ENCODE data around the gene HSF2.
"Not testable (repeated sequence)": the region's sequence is repeated elsewhere in the genome, so short reads cannot be mapped to it uniquely, and the experiment has no call there.

Gene HSF2

GRCh38 chr6:122458087-122458486 is 58.6 kb downstream of the HSF2 start:
- no peak for DNase-seq

DNA sequence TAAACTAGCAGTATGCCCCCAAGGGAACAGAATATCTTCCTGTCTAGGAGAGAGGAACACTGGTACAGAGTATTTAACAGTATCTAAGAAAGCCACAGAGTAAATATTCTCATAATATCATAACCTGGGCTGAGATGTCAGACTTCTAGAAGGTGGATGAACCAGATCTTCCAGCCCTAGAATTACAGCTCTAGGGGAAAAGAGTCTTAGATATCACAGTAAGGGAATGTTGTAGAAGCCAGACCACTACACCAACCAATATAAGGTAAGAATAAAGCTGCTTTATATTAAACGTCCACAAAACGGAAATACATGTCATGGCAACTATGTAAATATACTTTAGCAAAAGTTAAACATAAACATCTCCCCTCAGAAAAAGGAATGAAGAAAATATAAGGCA is 59.8 kb downstream of the HSF2 start:
- DNase-seq = no peak

GRCh38 chr6:122459865-122460416 is 60.5 kb downstream of the HSF2 start:
- not testable (repeated sequence) for DNase-seq

GRCh38 chr6:122461885-122462284 is 62.4 kb downstream of the HSF2 start:
- no peak for DNase-seq

DNA sequence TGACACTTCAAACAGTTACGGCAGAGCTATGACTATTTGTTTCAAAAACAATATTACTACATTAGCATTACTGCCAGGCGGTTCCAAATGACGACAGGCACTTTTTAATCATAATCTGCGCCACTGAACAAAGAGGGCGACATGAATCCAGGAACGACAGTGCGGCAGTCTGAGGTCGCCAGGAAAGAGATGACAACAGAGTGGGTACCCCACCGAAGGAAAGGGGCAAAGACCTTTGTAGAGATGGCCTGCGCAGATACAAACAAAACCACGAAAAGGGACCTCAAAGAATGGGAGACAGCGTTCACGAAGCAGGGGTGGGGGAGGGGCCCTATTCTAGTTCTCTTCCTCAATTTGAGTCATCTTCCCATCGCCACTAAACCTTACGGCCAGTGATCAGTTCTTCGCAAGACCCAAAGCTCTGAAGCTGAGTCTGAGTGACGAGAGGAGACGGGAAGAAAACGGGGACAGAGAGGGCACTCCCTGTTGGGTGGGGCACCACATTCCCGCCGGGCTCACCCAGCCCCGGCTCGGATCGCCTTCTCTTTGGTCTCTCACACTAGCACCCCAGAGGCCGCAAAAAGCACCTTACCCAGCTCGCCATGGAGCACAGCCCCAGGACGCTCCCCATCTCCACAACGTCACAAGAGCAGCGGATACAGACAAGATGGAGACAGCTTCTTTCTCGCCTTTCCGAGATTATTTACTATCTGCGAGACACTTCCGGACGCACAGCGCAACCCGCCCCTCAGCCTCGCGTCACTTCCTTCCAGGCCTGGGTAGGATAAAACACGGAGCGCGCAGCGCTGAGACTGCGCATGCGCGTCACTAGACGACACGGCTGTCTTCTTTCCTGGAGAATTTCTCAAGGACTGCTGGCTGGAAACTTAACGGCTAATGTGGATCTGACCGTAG is 71.9 kb downstream of the HSF2 start, which contains the start of gene SERINC1:
TSS of gene SERINC1 (minus strand) at position 701 of the 915 bp plus-strand sequence. CDS start at position 631, 70 bp downstream.
- DNase-seq = peak; percentile 90

- DNase-seq = no peak
Measured at GRCh38 chr6:122472022-122472340, 72.5 kb downstream of the HSF2 start.

DNA sequence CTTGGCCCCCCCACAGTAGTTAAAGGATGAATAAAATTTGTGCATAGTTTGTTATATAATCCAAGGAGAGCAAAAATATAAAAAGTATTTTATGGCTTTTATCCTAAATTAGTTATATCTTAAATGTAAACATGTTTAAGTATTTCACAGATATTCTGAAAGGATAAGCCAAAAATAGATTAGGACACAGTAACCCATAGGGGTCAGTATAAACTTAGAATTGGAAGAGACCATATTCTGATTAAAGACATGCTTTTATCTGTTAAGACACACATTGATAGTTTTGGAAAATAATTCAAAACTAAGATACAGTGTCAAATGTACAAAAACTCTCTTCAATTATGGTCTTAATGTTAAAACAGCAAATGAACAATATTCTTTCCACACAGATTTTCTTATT is 76.7 kb downstream of the HSF2 start:
- no peak for DNase-seq

DNA sequence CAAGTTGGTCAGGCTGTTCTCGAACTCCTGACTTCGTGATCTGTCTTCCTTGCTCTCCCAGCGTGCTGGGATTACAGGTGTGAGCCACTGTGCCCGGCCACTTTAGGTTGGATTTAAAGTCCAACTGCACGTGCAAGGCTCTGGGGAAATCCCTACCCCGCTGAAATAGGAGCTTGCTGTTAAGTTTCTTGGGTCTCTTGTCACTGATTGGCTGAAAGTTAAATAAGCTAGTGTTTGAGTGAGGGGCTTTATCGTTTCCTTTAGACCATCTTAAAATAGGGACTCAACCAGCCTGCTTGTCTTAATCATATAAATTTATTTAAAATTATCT is 83.3 kb downstream of the HSF2 start:
- no peak for DNase-seq
